B cell (primary cell): ENCODE data around the gene EFNA5. TPM values are rescaled to one million over a fixed set of nuclear protein-coding genes. Genes with fewer than 3 reads are reported as not detected.

ENCODE experiments used
- ATAC-seq: fragments of 200-7000 bp; cut with Tn5 transposase; one replicate; pipeline ENCODE4 v1.10.0; 2021; ENCODE audit warnings: low read depth, mild to moderate bottlenecking, moderate number of reproducible peaks, moderate library complexity
- CTCF ChIA-PET: fragments of 350-600 bp; sonication (Branson Sonifier 250); formaldehyde crosslinking; loops from one replicate; lab custom pipeline; 2021; ENCODE audit warnings: antibody characterized with exemption, inconsistent platforms; lab: Charles Lee
- POLR2A ChIA-PET: fragments of 350-600 bp; sonication (Branson Sonifier 250); formaldehyde crosslinking; loops from one replicate; lab custom pipeline; 2021; ENCODE audit warnings: antibody characterized with exemption; lab: Charles Lee
- DNase-seq: peaks from one replicate; pipeline ENCODE4 v3.0.0; 2013
- H2AFZ ChIP-seq: 2 replicates; pipeline ENCODE4 v1.6.1; 2012; ENCODE audit warnings: mild to moderate bottlenecking, low read depth, low read length; ENCODE audit not compliant: insufficient read depth, poor library complexity, severe bottlenecking
- H3K27ac ChIP-seq, 2 donors: 1 replicate in 1 of 2; 2 replicates in 1 of 2; pipeline ENCODE4 v1.5.1; 2012 to 2013; ENCODE audit warnings: low read length in 2 of 2, mild to moderate bottlenecking in 2 of 2, moderate library complexity in 1 of 2
- H3K27me3 ChIP-seq, 4 experiments: fragments of 200-600 bp in 1 of 4; sonication (generic) in 1 of 4; replicated peaks in 1 of 4; 1 replicate in 2 of 4; 2 replicates in 2 of 4; pipeline versions ENCODE4 v1.6.1 to v1.7.0; 2013 to 2016; ENCODE audit warnings: low read length in 3 of 4, mild to moderate bottlenecking in 2 of 4, mixed read lengths in 1 of 4, moderate library complexity in 1 of 4; ENCODE audit not compliant: insufficient read depth in 4 of 4, control insufficient read depth in 3 of 4; ENCODE audit errors: control extremely low read depth in 1 of 4
- H3K36me3 ChIP-seq, 2 experiments: replicated peaks in 1 of 2; 1 replicate in 1 of 2; 2 replicates in 1 of 2; pipeline versions ENCODE4 v1.6.1 to v1.7.1; 2013; ENCODE audit warnings: low read length in 1 of 2; ENCODE audit not compliant: insufficient read depth in 2 of 2, control insufficient read depth in 1 of 2; ENCODE audit errors: control extremely low read depth in 1 of 2, extremely low read depth in 1 of 2
- H3K4me1 ChIP-seq, 2 donors: fragments of 200-600 bp in 1 of 2; sonication (generic) in 1 of 2; 1 replicate in 1 of 2; 2 replicates in 1 of 2; pipeline versions ENCODE4 v1.5.1 to v1.6.1; 2013 to 2017; ENCODE audit warnings: low read length in 2 of 2; ENCODE audit not compliant: control insufficient read depth in 2 of 2, insufficient read depth in 2 of 2
- H3K4me2 ChIP-seq: replicated peaks from 2 replicates; pipeline ENCODE3; 2012; ENCODE audit warnings: mild to moderate bottlenecking, low read depth, low read length; ENCODE audit not compliant: poor library complexity, severe bottlenecking
- H3K4me3 ChIP-seq, 5 experiments: fragments of 200-600 bp in 1 of 5; sonication (generic) in 1 of 5; 1 replicate in 3 of 5; 2 replicates in 2 of 5; pipeline versions ENCODE4 v1.5.1 to v1.7.0; 2011 to 2016; ENCODE audit warnings: low read length in 4 of 5, mild to moderate bottlenecking in 4 of 5, low read depth in 2 of 5, control low read depth in 1 of 5, moderate library complexity in 1 of 5; ENCODE audit not compliant: insufficient read depth in 1 of 5; ENCODE audit errors: control extremely low read depth in 1 of 5, extremely low read depth in 1 of 5
- H3K79me2 ChIP-seq: fragments of 200-600 bp; sonication (generic); one replicate; pipeline ENCODE4 v1.6.0; 2016; ENCODE audit warnings: low read length; ENCODE audit not compliant: control insufficient read depth, insufficient read depth
- H3K9ac ChIP-seq: fragments of 200-600 bp; sonication (generic); 2 replicates; pipeline ENCODE4 v1.6.1; 2017; ENCODE audit warnings: mild to moderate bottlenecking, low read length, moderate library complexity
- H3K9me3 ChIP-seq, 3 donors: one replicate each; pipeline versions ENCODE4 v1.6.1 to v1.7.1; 2013; ENCODE audit warnings: low read length in 2 of 3; ENCODE audit not compliant: control insufficient read depth in 2 of 3, insufficient read depth in 1 of 3; ENCODE audit errors: control extremely low read depth in 1 of 3
- H4K20me1 ChIP-seq: 2 replicates; pipeline ENCODE4 v1.6.0; 2012; ENCODE audit warnings: mild to moderate bottlenecking, low read length; ENCODE audit not compliant: insufficient read depth, control insufficient read depth, poor library complexity, severe bottlenecking
- H3K27ac Mint-ChIP-seq: one replicate; pipeline ENCODE4 v1.8.0; 2021; ENCODE audit warnings: mixed read lengths
- H3K27me3 Mint-ChIP-seq: one replicate; pipeline ENCODE4 v1.8.0; 2021; ENCODE audit warnings: mixed read lengths
- H3K4me1 Mint-ChIP-seq: one replicate; pipeline ENCODE4 v1.8.0; 2021; ENCODE audit warnings: mixed read lengths
- H3K4me3 Mint-ChIP-seq: one replicate; pipeline ENCODE4 v1.8.0; 2021; ENCODE audit warnings: mixed read lengths
- H3K9me3 Mint-ChIP-seq: one replicate; pipeline ENCODE4 v1.8.0; 2022; ENCODE audit warnings: mixed read lengths; ENCODE audit not compliant: insufficient read depth
- CTCF ChIP-seq: fragments of 200-600 bp; IDR thresholded peaks from one replicate; pipeline ENCODE4 v1.8.0; 2022; ENCODE audit warnings: antibody characterized with exemption, mild to moderate bottlenecking
- EZH2 ChIP-seq: IDR thresholded peaks from 2 replicates; pipeline ENCODE4 v1.6.1; 2012; ENCODE audit warnings: borderline replicate concordance, low read depth, mild to moderate bottlenecking, moderate library complexity, low read length; ENCODE audit not compliant: insufficient read depth, poor library complexity, severe bottlenecking
- WGBS: methylation state at CpG from one replicate; pipeline ENCODE4 v1.1.5; 2013; ENCODE audit warnings: missing lambda C conversion rate; ENCODE audit not compliant: insufficient coverage; 5-methylcytosine and 5-hydroxymethylcytosine counted together
- intact Hi-C: fragments of 100-400 bp; cut with micrococcal nuclease; formaldehyde crosslinking; loops from one replicate; pipeline ENCODE4 v1.10.0; 2022
- polyA plus RNA-seq: library from polyadenylated mRNA; depleted of rRNA; stranded (reverse); fragments of >200 nt; gene quantifications from 2 replicates; pipeline ENCODE4 v1.2.3, GENCODE V29; 2012
- total RNA-seq, 2 donors: library from RNA; stranded (reverse); fragments of 120-200 nt in 1 of 2; gene quantifications; 1 replicate in 1 of 2; 2 replicates in 1 of 2; pipeline versions ENCODE4 v1.2.3 to v1.2.4, GENCODE V29; 2013 to 2022

EFNA5 gene
- total and polyA plus RNA-seq, 2 donors (not counting 1 experiment from before 2014, with no cell fraction given): not detected

GRCh38 chr5:107457881-107458280 lies 212.9 kb downstream of the EFNA5 start:
- Mint-ChIP-seq H3K4me1 (no peaks in the 10 kb centered on the region), H3K4me3 (no peak overlapping the region), H3K27ac (no peak overlapping the region), H3K9me3 (no peaks in the 10 kb centered on the region), H3K27me3 (peaks cover 3% of the 10 kb centered on the region)
- H3K79me2 ChIP-seq: no peaks in the 10 kb centered on the region
- H3K9me3 ChIP-seq: no peaks in the 10 kb centered on the region
- H3K36me3 ChIP-seq: no peaks in the 10 kb centered on the region
- no peak overlapping the region for H3K27ac ChIP-seq
- intact Hi-C loops: no loop called here
- H3K9ac ChIP-seq: no peak overlapping the region
- ChIA-PET CTCF (no interaction called here), POLR2A (no interaction called here)
- no peak overlapping the region for H3K4me2 ChIP-seq
- no peak for ATAC-seq
- H2AFZ ChIP-seq: no peak overlapping the region
- H3K4me3 ChIP-seq: no peak overlapping the region
- H4K20me1 ChIP-seq: no peaks in the 10 kb centered on the region
- H3K27me3 ChIP-seq: no peaks in the 10 kb centered on the region
- TF ChIP-seq EZH2: no peak
- no peak for TF ChIP-seq CTCF
- WGBS: no CpG with 5 or more reads among the region's 3 CpGs
- no peaks in the 10 kb centered on the region for H3K4me1 ChIP-seq
- DNase-seq: no peak

GRCh38 chr5:107457138-107457537 lies 213.6 kb downstream of the EFNA5 start:
- Histone ChIP-seq H3K4me1 (no peaks in the 10 kb centered on the region), H4K20me1 (no peaks in the 10 kb centered on the region), H3K36me3 (no peaks in the 10 kb centered on the region), H3K27ac (no peak overlapping the region), H3K79me2 (no peaks in the 10 kb centered on the region), H3K9ac (no peak overlapping the region), H3K4me2 (no peak overlapping the region), H2AFZ (no peak overlapping the region), H3K27me3 (no peaks in the 10 kb centered on the region), H3K4me3 (no peak overlapping the region), H3K9me3 (no peaks in the 10 kb centered on the region)
- intact Hi-C loops: no loop called here
- DNase-seq (no peak), ATAC-seq (no peak)
- Mint-ChIP-seq H3K27ac (no peak overlapping the region), H3K27me3 (peaks cover 3% of the 10 kb centered on the region), H3K9me3 (no peaks in the 10 kb centered on the region), H3K4me1 (no peaks in the 10 kb centered on the region), H3K4me3 (no peak overlapping the region)
- CTCF ChIA-PET: no interaction called here
- TF ChIP-seq CTCF: no peak
- TF ChIP-seq EZH2: no peak
- no CpG with 5 or more reads among the region's 3 CpGs for WGBS
- POLR2A ChIA-PET: no interaction called here
